HL-60/S4 (cell line): ENCODE measurements around the gene CAMSAP1.

ENCODE experiments used
- in situ Hi-C: fragments of 300-500 bp; cut with MboI; formaldehyde crosslinking; loops from 2 replicates; pipeline ENCODE4 v1.14.3; 2022; ENCODE audit warnings: low sequenced_read_pairs

The CAMSAP1 gene

DNA sequence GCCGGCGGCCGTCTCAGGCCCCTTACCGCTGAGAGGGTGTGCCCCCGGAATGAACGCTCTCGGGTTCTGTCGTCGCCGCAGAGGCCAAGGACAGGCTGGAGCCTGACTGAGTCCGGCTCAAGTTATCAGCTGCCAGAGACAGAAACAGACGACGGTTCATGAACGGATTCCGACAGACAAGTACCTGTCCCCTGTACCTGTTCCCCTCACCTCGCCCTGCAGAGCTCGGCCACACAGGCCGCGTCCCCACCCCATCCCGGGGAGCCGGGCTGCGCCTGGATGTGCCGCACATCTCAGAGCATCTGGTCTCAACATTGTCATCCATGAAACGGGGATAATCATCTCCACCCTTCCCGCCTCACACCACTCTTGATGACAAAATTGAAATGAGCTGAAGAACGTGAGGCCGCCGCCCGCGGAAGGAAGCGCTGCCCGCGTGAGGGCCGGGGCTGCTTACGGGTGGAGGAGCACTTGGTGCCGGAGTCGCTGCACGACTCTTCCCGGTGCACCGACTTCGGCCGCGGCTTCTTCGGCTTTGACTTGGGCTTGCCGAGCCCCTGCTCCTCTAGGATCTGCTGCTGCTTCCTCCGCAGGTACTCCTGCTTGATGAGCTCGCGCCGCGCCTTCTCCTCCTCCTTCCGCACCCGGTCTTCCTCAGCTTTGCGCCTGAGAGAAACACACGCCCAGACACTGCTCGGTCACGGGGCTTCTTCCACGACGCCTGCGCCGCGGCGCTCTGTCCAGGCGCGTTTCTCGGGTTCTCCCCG, 89.2 kb downstream of the CAMSAP1 start:
- in situ Hi-C loops, result no loop called here

DNA sequence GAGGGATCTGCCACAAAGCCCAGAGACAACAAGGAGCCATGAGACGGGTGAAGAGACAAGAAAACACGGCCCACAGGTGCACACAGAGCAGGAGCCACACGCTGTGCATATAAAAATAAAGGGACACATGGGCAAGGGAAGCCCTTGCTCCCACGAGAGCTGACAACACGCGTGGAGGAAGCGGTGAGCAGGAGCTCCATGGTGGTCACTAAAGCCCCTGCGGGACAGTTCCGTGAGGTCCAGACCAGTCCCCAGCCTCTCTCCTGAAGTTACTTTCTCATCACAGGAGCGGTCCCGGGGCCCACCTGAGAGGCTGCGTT, 90.7 kb downstream of the CAMSAP1 start:
- in situ Hi-C loops, result no loop called here

- in situ Hi-C loops, result no loop called here
Measured at GRCh38 chr9:135815830-135816650, 91.3 kb downstream of the CAMSAP1 start.

DNA sequence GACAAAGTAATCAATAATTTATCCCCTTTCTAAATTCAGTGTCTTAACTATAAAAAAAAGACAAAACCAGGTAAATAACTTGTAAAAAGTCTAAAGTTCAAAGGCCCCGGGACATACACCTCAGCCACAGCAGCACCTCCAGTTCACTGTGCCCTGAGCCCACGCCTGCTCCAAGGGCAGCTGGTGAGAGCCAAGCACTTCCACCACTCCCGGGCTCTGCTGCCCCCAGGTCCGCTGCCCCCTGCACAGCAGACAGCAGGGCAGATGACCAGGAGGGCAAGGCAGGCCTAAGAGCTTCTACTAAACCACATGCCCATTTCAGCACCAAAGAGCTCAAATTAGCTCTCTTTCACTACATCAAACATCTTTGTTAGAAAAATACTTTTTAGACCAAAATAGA, 91.9 kb downstream of the CAMSAP1 start:
- in situ Hi-C loops, result no loop called here

GRCh38 chr9:135814421-135815095, 92.8 kb downstream of the CAMSAP1 start:
- in situ Hi-C loops, result no loop called here

DNA sequence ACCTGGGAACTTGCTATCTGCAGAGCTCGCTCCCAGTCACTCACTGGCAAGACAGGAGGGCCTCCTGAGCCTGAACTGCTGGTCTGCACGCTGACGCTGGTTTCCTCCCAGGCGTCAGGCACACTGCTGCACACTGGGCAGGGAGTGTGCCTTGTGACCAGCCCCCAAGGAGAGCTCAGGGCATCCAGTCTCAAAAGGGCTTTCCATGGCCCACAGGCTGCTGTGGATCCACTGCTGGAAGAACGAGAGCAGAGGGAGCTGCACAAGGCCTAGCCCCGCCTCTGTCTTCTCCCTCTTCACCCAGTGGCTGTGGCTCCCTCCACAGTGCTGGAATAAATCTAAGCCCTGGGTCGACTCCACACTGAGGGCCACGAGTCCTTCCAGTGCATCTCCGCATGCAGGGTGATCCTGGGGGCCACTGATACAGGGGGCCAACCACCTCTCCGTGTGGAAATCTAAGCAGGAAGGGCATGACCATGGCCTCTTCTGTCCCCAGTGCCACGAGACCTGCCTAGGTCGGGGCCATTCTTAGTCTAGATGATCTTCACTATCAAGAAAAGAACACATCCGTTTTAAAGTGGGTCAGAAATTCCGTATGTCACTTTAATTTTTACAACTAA, 93.6 kb downstream of the CAMSAP1 start:
- in situ Hi-C loops, result no loop called here

GRCh38 chr9:135812961-135813360, 94.4 kb downstream of the CAMSAP1 start:
- in situ Hi-C loops, result no loop called here

DNA sequence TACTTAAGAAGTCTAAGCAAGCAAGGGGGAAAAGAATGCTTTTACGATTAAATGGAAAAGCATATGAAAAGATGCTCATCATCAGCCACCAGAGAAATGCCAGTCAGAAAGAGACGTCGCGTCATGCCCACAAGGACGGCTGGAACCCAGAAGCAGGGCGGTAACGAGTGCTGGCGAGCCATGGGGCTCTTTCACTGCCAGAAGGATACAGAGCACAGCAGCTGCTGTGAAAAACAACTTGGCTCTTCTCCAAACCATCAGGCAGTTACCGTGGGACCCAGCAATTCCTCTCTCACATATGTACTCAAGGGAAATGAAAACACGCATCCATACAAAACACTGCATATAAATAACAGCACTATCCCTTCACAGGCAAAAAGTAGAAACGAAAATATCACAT, 95.5 kb downstream of the CAMSAP1 start:
- in situ Hi-C loops, result no loop called here

- in situ Hi-C loops, result no loop called here
Measured at GRCh38 chr9:135810806-135811575, 96.4 kb downstream of the CAMSAP1 start.

DNA sequence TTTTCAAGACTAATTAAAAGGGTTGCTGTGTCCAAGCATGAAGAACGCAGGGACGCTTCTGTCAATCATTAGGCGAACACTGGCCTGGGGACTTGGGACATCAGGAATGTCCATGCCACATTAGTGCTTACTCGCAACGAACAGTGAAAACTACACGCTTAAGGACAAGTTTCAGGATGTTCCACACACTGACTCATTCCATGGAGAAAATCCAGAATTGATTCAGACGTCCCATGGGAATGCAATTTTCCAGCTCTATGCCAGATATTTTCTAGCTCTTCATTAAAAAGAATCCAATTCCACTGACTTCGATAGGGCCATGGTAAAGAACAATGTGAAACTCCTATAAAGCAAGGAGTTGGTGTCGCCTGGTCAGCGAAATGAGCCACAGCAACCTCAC, 98.2 kb downstream of the CAMSAP1 start:
- in situ Hi-C loops, result no loop called here

GRCh38 chr9:135805422-135806022, 101.8 kb downstream of the CAMSAP1 start:
- in situ Hi-C loops, result no loop called here

GRCh38 chr9:135804581-135805421, 102.5 kb downstream of the CAMSAP1 start:
- in situ Hi-C loops, result no loop called here

GRCh38 chr9:135803441-135803840, 103.9 kb downstream of the CAMSAP1 start:
- in situ Hi-C loops, result no loop called here

DNA sequence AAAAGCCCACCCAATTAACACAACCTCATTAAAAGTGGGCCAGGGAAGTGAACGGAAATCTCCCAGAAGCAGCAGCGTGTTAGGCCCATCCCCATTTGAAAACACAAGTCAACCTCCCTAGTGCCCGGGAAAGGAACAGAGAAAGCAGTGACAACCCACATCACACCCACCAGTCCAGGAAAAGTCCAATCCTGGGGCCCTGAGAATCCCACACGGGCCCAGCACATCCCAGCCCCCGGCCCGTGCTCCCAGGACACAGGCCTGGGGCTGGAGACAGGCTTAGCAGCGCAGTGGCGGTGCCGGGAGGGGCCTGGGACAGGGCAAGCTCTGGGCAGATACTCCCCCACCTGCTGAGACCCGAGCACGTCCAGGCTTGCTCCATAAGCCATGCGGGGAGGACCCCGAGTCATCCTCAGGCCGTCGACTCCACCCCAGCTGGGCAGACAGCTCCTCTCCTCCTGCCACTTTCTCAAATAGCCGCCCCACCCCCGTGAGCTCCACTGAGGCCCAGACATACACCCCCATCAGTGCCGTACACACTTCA, 104.4 kb downstream of the CAMSAP1 start:
- in situ Hi-C loops, result no loop called here

- in situ Hi-C loops, result no loop called here
Measured at GRCh38 chr9:135801070-135801469, 106.3 kb downstream of the CAMSAP1 start.

DNA sequence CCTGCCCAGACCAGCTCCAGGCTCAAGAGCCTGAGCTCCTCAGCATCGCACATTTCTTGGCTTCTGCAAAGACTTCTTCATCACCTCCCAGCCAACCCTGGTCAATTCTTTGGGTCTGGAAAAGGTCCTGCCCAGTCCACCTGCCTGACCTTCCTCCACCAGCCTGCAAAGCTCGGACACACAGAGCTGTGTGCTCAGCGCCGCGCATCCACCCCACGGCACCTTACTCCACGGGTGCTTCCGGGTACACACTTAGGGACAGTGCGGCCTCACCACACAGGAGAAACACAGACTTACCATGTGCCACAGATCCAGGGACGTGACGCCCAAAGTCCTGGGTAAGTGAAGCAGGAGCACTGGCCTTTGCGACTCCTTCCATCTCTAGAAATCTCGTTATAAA, 108.1 kb downstream of the CAMSAP1 start:
- in situ Hi-C loops, result no loop called here

DNA sequence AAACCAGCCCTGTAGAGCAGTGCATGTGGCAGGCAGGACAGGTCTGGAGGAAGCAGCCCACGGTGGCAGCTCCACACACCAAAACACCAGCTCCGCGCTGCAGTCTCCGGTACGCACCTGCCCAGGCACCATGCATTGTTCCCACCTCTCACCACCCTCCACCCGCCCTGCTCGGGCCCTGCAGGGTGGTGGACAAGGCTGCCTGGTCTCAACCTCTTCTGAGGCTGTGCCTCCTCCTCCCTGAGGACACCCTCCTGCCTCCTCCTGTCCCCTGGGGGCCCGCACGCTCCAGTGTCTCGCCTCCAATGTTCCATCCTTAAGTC, 109.1 kb downstream of the CAMSAP1 start:
- in situ Hi-C loops, result no loop called here

DNA sequence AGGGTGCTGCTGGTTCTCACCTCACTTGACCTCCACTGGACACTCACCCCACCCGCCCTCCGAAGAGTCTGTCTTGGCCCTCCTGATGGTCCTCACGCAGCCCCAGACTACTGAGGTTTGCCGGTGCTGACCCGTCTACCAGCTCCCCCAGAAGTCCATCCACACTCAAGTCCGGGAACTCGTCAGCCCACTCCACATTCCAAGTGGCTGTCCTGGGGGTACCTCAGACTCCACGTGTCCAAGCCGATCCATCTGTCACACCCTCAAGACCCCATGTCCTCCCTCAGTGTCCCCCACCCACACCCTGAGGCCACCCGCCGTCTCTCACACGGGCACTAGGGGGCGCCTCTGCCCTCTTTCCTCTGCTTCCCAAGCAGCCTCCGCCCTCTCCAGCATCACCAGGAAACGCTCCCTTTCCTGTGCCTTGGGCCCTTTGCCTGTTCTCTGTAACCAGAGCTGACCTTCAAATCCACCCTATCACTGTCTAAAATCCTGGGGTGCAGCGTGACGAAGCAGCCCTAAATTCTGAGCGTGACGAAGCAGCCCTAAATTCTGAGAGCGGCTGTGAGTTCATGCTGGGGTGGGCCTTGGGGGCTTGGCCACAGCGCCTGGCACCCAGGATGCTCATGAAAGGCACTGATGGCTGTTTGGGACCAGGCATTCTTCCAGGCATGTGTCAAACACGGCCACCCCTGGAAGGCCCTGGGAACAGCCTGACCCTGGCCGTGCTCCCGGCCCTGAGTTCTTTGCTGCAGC, 109.7 kb downstream of the CAMSAP1 start:
- in situ Hi-C loops, result no loop called here
